Lung microvascular endothelial cell (primary cell): ENCODE data around the gene SULT1A1. TPM values are rescaled to one million over a fixed set of nuclear protein-coding genes. Genes with fewer than 3 reads are reported as not detected.
"Not testable (repeated sequence)": the region's sequence is repeated elsewhere in the genome, so short reads cannot be mapped to it uniquely, and the experiment has no call there.

Experiments used
- DNase-seq, 2 donors: peaks; one replicate each; pipeline versions ENCODE4 v3.0.0 to v3.0.0-alpha.2; 2010; ENCODE audit warnings: low read depth in 2 of 2
- total RNA-seq: library from RNA; depleted of rRNA; stranded (reverse); fragments of >200 nt; gene quantifications from 2 replicates; pipeline ENCODE4 v1.2.1, GENCODE V29; 2014

The SULT1A1 gene
- total RNA-seq, 1 donor from 2014 or later: 0.40 TPM

GRCh38 chr16:28608867-28609596 is 812 bp downstream of the SULT1A1 start:
- DNase-seq: not testable (repeated sequence)

- DNase-seq: not testable (repeated sequence)
These were observed 1.4 kb downstream of the SULT1A1 start for GRCh38 chr16:28608496-28608808.

DNA sequence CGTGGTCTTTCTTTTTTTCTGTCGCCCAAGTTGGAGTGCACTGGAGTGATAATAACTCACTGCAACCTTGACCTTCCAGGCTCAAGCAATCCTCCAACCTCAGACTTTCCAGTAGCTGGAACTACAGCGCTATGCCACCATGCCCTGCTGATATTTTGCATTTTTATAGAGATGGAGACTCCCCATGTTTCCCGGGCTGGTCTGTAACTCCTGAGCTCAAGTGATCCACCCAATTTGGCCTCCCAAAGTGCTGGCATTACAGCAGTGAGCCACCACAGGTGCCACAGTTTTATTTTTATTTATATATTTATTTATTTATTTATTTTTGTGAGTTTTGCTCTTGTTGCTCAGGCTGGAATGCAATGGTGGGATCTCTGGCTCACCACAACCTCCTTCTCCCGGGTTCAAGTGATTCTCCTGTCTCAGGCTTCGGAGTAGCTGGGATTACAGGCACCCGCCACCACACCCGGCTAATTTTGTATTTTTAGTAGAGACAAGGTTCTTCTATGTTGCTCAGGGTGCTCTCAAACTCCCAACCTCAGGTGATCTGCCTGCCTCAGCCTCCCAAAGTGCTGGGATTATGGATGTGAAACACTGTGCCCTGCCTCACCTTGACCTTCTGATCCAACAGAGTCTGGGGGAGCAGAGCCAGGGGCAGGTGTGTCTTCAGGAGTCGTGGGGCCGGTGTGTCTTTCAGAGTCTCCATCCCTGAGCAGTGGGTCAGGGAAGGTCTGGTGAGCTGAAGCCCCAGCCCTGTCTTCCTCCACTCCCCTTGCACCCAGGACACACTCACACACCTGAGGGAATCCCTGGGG is 2.0 kb downstream of the SULT1A1 start:
- DNase-seq: not testable (repeated sequence)

- no peak for DNase-seq
These were observed 2.7 kb downstream of the SULT1A1 start for GRCh38 chr16:28607116-28607623.

DNA sequence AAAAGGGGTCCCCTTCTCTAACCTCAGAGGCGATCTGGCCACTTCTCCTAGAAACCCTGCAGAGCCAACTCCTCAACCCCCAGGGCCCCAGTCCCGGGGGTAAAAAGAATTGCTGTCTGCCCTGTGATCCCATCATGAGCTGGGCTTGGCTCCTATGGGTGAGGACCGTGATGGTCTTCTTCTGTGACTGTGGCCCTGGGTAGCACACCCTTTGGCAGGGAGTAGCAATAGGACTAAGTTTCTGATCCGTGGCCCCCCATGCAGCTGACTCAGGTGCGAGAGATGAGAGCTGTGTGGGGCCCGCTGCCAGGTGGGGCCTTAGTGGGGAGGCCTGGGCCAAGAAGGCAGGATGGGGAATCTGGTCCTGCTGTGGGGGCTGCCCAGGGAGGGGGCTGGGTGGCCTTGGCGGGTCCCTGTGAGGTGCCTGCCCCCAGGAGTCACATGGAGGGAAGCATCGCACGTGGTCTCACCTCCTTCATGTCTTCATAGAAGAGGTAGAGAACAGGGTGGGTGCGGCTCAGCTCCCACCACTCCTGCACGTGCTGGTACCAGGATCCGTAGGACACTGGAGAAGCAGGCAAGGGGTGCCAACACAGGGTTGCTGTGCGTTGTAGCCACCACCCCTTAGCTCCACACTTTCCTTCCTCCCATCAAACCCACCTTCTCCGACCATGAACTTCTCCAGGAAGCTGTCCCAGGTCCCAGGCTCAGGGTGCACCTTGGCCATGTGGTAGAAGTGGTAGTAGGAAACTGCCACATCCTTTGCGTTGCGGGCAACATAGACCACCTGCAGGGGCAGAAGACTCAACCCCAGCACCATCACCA is 3.3 kb downstream of the SULT1A1 start:
- no peak for DNase-seq

- no peak for DNase-seq
These were observed 5.7 kb downstream of the SULT1A1 start for GRCh38 chr16:28604186-28604565.

DNA sequence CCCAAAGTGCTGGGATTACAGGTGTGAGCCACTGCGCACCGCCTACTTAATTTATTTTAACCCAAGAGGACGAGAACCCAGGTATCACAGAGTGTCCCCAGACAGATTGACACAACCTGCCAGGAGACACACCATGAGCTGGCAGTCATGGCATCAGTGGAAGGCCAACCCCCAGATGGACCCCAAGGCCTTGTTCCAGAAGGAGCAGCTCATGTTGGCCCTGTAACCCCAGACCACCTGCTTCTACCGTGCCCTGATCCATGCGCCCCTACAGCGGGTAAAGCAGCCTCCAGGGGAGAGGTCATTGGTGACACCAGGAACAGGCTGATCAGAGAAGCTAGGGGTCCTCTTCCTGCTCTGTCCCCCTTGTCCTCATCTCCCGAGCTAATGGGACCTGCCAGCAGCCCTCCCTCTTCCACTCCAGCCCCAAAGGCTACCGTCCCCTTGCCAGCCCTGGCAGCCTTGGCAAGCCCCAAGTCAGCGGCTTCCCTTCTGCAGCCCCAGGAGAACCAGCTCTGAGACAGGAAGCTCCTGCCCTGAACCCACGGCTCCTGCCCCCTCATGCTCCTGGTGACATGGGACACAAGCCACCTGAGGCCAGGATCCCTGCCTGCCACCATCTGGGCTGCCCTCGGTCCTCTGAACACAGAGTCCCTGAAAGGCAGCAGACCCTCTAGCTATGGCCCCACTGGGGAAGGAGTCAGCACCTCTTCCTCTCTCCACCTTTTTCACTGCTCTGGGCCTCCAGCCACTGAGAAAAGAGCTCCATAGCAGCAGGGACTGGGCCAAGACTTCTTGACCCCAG is 6.3 kb downstream of the SULT1A1 start:
- no peak for DNase-seq

GRCh38 chr16:28602529-28602928 is 7.3 kb downstream of the SULT1A1 start:
- DNase-seq: no peak

DNA sequence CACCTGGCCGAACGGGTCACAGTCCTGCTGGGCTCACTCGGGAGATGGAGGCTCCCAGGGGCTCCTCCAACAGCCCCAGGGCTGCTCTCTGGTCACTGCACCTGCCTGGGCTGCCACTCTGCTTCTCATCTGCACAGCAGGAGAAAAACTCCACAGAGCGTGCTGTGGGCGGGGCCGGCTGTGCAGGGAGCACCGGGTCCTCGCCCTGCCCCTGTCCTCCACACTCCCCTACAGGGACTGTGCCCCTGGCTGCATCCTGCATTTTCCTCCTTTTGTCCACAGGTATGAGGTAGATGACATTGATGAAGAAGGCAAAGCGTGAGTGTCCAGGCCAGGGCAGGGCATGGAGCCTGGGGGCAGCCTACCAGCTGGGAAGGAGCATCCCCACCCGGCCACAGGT is 7.8 kb downstream of the SULT1A1 start:
- DNase-seq: not testable (repeated sequence)

- not testable (repeated sequence) for DNase-seq
These were observed 8.3 kb downstream of the SULT1A1 start for GRCh38 chr16:28601589-28601988.

DNA sequence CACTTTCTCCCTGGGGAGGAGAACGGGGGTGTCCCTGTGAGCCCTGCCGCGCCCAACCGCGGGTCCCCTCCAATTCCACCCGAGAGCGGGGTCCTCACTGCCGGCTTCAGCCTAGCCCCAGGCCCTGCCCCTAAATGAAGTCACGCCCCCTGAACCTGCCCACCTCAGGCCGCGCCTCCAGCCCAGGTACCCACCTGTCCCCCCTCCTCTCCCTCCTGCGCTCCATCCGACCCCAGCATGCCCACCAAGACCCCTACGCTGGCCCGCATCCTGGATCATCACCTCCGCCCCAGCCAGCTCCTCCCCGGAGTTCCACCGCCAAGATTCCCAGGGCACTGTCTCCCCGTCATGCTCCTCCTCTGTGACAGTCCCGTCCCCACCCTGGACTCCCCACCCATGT is 8.9 kb downstream of the SULT1A1 start:
- DNase-seq: not testable (repeated sequence)

DNA sequence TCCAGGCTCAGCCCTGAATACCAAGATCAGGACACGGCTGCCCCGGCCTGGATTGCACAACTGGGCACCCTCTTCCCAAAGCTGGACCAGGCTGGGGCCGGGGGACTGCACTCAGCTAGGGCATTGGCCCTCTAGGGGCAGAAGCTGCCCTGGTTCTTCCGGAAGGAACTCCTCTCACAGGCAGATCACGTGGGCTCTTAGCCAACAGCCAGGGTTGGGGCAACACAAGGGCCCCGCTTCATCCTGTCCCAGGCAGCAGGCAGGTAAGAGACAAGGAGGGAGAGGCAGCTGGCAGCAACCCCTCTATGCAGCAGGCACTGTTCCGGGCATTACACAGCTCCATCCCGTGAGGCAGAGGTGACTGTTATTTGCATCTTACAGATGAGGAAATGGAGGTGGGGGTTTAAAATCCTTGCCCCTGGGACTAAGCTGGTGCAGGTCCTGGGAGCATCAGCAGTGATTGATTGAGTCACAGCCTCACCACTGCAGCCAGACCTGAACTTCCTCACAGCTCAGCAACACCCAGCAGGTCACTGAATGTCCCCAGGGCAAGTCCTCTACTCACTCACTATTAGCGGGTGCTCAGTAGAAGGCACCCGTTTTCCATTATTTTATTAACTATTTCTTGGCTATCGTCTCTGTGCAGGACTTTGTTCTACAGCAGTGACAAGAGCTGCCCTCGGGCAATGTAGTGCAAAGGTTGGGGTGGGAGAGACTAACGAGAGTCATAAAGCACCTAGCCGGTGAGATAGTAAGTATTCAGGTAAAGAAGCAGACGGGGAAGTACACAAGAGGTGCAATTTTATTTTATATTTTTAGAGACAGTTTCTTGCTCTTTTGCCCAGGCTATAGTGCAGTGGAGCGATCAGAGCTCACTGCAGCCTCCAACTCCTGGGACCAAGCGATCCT is 10.2 kb downstream of the SULT1A1 start:
- DNase-seq: not testable (repeated sequence)

DNA sequence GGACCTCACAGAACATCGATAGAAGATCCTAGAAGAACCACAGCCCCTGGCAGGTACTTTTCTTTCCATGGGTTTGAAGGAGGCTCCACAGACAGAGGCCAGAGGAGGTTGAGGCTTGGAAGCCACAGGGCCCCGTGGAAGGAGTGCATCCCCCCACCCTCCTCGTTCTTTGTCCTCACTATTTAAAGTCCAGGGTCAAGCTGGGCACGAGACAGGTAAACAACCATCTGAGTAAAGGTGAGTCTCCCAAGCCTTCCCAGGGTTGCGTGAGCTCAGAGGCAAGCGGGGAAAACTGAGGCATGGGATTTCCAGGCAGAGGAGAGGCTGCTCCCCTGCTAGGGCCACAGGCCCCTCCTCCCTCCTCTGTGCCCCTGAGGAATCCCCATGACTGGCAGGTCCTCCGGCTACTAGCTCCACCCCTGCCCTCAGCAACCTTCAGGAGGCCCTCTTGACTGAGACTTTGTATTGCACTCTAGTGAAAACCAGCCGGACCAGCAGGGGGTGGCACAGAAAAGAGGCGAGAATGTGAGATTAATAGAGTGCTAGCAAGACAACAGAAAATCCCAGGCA is 12.1 kb downstream of the SULT1A1 start:
- DNase-seq: no peak

- no peak for DNase-seq
These were observed 12.8 kb downstream of the SULT1A1 start, which contains the start of gene SULT1A2 for GRCh38 chr16:28596840-28597691. SULT1A2 (minus strand) TSS chr16:28597050; CDS start chr16:28595930, 1,120 bp downstream.

- no peak for DNase-seq
These were observed 13.7 kb downstream of the SULT1A1 start for GRCh38 chr16:28596115-28596630.

DNA sequence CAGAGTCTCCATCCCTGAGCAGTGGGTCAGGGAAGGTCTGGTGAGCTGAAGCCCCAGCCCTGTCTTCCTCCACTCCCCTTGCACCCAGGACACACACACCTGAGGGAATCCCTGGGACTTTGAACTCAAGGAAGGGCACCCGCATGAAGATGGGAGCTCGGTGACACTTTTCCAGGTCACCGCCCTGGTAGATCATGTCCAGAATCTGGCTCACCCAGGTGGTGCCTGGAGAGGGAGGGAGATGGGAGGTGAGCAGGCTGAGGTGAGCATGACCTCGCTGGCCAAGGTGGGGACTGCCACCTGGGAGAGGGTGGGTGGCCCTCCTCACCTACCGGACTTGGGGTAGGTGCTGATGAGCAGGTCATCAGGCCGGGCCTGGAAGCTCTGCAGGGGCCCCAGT is 14.4 kb downstream of the SULT1A1 start:
- not testable (repeated sequence) for DNase-seq

DNA sequence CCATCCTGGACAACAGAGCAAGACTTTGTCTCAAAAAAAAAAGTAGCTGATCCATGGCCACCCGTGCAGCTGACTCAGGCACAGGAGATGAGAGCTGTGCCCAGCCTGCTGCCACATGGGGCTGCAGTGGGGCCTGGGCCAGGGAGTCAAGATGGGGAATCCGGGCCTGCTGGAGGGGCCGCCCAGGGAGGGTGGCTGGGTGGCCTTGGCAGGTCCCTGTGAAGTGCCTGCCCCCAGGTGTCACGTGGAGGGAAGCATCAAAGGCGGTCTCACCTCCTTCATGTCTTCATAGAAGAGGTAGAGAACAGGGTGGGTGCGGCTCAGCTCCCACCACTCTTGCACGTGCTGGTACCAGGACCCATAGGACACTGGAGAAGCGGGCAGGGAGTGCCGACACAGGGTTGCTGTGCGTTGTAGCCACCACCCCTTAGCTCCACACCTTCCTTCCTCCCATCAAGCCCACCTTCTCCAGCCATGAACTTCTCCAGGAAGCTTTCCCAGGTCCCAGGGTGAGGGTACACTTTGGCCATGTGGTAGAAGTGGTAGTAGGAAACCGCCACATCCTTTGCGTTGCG is 16.8 kb downstream of the SULT1A1 start:
- no peak for DNase-seq

- DNase-seq: no peak
These were observed 17.3 kb downstream of the SULT1A1 start for GRCh38 chr16:28592511-28592910.
